HepG2 (cell line): ENCODE data around the gene LENG1. TPM values are rescaled to one million over a fixed set of nuclear protein-coding genes. Genes with fewer than 3 reads are reported as not detected.

Source experiments
- CREM ChIP-seq, 2 experiments: sonication (generic) in 1 of 2; formaldehyde crosslinking in 1 of 2; IDR thresholded peaks; 2 replicates each; pipeline versions ENCODE4 v1.4.0 to v1.6.1; 2016 to 2020; ENCODE audit warnings: antibody characterized with exemption in 1 of 2, mild to moderate bottlenecking in 1 of 2, missing genetic modification reagents in 1 of 2
- CSRNP1 ChIP-seq: sonication (generic); formaldehyde crosslinking; IDR thresholded peaks from 2 replicates; pipeline ENCODE4 v1.8.1; 2023; ENCODE audit warnings: mild to moderate bottlenecking, missing genetic modification reagents
- GRHL1 ChIP-seq: sonication (generic); formaldehyde crosslinking; conservative IDR thresholded peaks from 2 replicates; pipeline ENCODE4 v1.8.0; 2022; ENCODE audit warnings: missing genetic modification reagents
- HIVEP1 ChIP-seq: sonication (generic); formaldehyde crosslinking; IDR thresholded peaks from 2 replicates; pipeline ENCODE4 v1.4.0; 2020; ENCODE audit warnings: mild to moderate bottlenecking, missing genetic modification reagents
- KDM2A ChIP-seq: sonication (generic); formaldehyde crosslinking; IDR thresholded peaks from 2 replicates; pipeline ENCODE4 v1.4.0; 2020; ENCODE audit warnings: low read depth, missing genetic modification reagents, borderline replicate concordance
- KDM5A ChIP-seq: fragments of 200-600 bp; sonication (generic); IDR thresholded peaks from 2 replicates; pipeline ENCODE4 v1.7.0; 2018; ENCODE audit warnings: antibody characterized with exemption, mild to moderate bottlenecking, low read length, borderline replicate concordance
- NCOR1 ChIP-seq: fragments of 200-600 bp; sonication (generic); IDR thresholded peaks from 2 replicates; pipeline ENCODE4 v1.7.0; 2017; ENCODE audit warnings: antibody characterized with exemption, low read length, borderline replicate concordance
- PHF21A ChIP-seq: sonication (generic); formaldehyde crosslinking; IDR thresholded peaks from 2 replicates; pipeline ENCODE4 v1.5.0; 2020; ENCODE audit warnings: mild to moderate bottlenecking, missing genetic modification reagents
- POLR2G ChIP-seq: fragments of 200-400 bp; formaldehyde crosslinking; IDR thresholded peaks from 2 replicates; pipeline ENCODE4 v1.6.1; 2018; ENCODE audit warnings: mild to moderate bottlenecking, low read depth, low read length, moderate library complexity
- RCOR2 ChIP-seq: IDR thresholded peaks from 2 replicates; pipeline ENCODE4 v1.6.1; 2016; ENCODE audit warnings: missing biosample characterization, missing genetic modification reagents
- RFX5 ChIP-seq: IDR thresholded peaks from 2 replicates; pipeline ENCODE4 v1.6.1; 2011; ENCODE audit warnings: low read depth, low read length, improper control_type of control experiment
- SP4 ChIP-seq: sonication (generic); formaldehyde crosslinking; IDR thresholded peaks from 2 replicates; pipeline ENCODE4 v1.8.1; 2023; ENCODE audit warnings: mild to moderate bottlenecking, missing genetic modification reagents
- SPEN ChIP-seq: sonication (generic); formaldehyde crosslinking; IDR thresholded peaks from 2 replicates; pipeline ENCODE4 v1.5.1; 2020; ENCODE audit warnings: low read depth, mild to moderate bottlenecking, missing genetic modification reagents
- SRY ChIP-seq: sonication (generic); formaldehyde crosslinking; IDR thresholded peaks from 2 replicates; pipeline ENCODE4 v1.8.0; 2022; ENCODE audit warnings: mild to moderate bottlenecking, missing genetic modification reagents
- TCF7L2 ChIP-seq: IDR thresholded peaks from 2 replicates; pipeline ENCODE4 v1.6.1; 2011; ENCODE audit warnings: mild to moderate bottlenecking, low read depth, low read length, moderate library complexity
- TP53 ChIP-seq: sonication (generic); formaldehyde crosslinking; conservative IDR thresholded peaks from 2 replicates; pipeline ENCODE4 v1.4.0; 2020; ENCODE audit warnings: missing genetic modification reagents
- ZNF354B ChIP-seq: sonication (generic); formaldehyde crosslinking; IDR thresholded peaks from 2 replicates; pipeline ENCODE4 v1.8.0; 2022; ENCODE audit warnings: mild to moderate bottlenecking, missing genetic modification reagents
- polyA plus RNA-seq, 8 experiments: library from polyadenylated mRNA; depleted of rRNA in 3 of 8; stranded (reverse) in 7 of 8; unstranded in 1 of 8; fragments of >200 nt; fragmentation: Illumina TruSeq in 4 of 8; extraction: Trizol in 4 of 8; gene quantifications; 2 replicates each; pipeline versions ENCODE4 v1.2.1 to v1.2.3, GENCODE V29; 2011 to 2016; ENCODE audit warnings: low read depth in 4 of 8, missing spikeins in 1 of 8, mixed read lengths in 1 of 8; ENCODE audit not compliant: insufficient read depth in 1 of 8
- total RNA-seq, 5 experiments: library from RNA; depleted of rRNA; stranded (reverse); fragments of >200 nt; fragmentation: Illumina TruSeq; extraction: Trizol; gene quantifications; 2 replicates each; pipeline ENCODE4 v1.2.3, GENCODE V29; 2016; ENCODE audit warnings: low read depth in 1 of 5
- TF ChIP-seq, protein P1 (sequence below): IDR thresholded peaks from 2 replicates; pipeline ENCODE4 v1.6.1; 2016
- TF ChIP-seq, protein P2 (sequence below): sonication (generic); formaldehyde crosslinking; IDR thresholded peaks from 2 replicates; pipeline ENCODE4 v1.5.1; 2020; ENCODE audit warnings: missing genetic modification reagents, mild to moderate bottlenecking, borderline replicate concordance
- TF ChIP-seq, protein P3 (sequence below): sonication (generic); formaldehyde crosslinking; IDR thresholded peaks from 2 replicates; pipeline ENCODE4 v1.5.1; 2020; ENCODE audit warnings: mild to moderate bottlenecking, moderate library complexity, missing genetic modification reagents

The LENG1 gene
- total and polyA plus RNA-seq, 2 of the 13 experiments (the other 11 are each of a cell fraction or from before 2014, with no cell fraction given): 1.8 to 3.8 TPM

GRCh38 chr19:54190503-54191010 lies 31.0 kb upstream of the LENG1 start (continued):
- TF ChIP-seq SPEN (CRISPR knock-in tag) (peak; percentile 53; the same call in 1 of the 2 replicates), POLR2G (peak; percentile 64), GRHL1 (CRISPR knock-in tag) (no peak), KDM5A (no peak), HIVEP1 (CRISPR knock-in tag) (0 out of 2 replicates have a peak, but pooled peaks have one; percentile 56), PHF21A (CRISPR knock-in tag) (peak; percentile 27; the same call in 1 of the 2 replicates), TP53 (CRISPR knock-in tag) (no peak), RFX5 (no peak), KDM2A (CRISPR knock-in tag) (peak; percentile 3; the same call in 1 of the 2 replicates), CREM (IDR thresholded peaks at IDR 0.05) (peak; percentile 35; the same call in 1 of the 2 replicates), CREM (CRISPR knock-in tag; IDR thresholded peaks at IDR 0.05) (no peak), TCF7L2 (no peak), ZNF354B (CRISPR knock-in tag) (no peak), SP4 (peak; percentile 18; the same call in 1 of the 2 replicates), RCOR2 (CRISPR knock-in tag) (no peak), NCOR1 (peak; percentile 17; the same call in 1 of the 2 replicates), SRY (CRISPR knock-in tag) (no peak), CSRNP1 (CRISPR knock-in tag) (no peak; the same call in 1 of the 2 replicates)
- TF ChIP-seq, protein P1, sequence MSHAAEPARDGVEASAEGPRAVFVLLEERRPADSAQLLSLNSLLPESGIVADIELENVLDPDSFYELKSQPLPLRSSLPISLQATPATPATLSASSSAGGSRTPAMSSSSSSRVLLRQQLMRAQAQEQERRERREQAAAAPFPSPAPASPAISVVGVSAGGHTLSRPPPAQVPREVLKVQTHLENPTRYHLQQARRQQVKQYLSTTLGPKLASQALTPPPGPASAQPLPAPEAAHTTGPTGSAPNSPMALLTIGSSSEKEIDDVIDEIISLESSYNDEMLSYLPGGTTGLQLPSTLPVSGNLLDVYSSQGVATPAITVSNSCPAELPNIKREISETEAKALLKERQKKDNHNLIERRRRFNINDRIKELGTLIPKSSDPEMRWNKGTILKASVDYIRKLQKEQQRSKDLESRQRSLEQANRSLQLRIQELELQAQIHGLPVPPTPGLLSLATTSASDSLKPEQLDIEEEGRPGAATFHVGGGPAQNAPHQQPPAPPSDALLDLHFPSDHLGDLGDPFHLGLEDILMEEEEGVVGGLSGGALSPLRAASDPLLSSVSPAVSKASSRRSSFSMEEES (CRISPR knock-in tag): no peak
- TF ChIP-seq, protein P2, sequence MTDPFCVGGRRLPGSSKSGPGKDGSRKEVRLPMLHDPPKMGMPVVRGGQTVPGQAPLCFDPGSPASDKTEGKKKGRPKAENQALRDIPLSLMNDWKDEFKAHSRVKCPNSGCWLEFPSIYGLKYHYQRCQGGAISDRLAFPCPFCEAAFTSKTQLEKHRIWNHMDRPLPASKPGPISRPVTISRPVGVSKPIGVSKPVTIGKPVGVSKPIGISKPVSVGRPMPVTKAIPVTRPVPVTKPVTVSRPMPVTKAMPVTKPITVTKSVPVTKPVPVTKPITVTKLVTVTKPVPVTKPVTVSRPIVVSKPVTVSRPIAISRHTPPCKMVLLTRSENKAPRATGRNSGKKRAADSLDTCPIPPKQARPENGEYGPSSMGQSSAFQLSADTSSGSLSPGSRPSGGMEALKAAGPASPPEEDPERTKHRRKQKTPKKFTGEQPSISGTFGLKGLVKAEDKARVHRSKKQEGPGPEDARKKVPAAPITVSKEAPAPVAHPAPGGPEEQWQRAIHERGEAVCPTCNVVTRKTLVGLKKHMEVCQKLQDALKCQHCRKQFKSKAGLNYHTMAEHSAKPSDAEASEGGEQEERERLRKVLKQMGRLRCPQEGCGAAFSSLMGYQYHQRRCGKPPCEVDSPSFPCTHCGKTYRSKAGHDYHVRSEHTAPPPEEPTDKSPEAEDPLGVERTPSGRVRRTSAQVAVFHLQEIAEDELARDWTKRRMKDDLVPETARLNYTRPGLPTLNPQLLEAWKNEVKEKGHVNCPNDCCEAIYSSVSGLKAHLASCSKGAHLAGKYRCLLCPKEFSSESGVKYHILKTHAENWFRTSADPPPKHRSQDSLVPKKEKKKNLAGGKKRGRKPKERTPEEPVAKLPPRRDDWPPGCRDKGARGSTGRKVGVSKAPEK (CRISPR knock-in tag): 0 out of 2 replicates have a peak, but pooled peaks have one; percentile 19
- TF ChIP-seq, protein P3, sequence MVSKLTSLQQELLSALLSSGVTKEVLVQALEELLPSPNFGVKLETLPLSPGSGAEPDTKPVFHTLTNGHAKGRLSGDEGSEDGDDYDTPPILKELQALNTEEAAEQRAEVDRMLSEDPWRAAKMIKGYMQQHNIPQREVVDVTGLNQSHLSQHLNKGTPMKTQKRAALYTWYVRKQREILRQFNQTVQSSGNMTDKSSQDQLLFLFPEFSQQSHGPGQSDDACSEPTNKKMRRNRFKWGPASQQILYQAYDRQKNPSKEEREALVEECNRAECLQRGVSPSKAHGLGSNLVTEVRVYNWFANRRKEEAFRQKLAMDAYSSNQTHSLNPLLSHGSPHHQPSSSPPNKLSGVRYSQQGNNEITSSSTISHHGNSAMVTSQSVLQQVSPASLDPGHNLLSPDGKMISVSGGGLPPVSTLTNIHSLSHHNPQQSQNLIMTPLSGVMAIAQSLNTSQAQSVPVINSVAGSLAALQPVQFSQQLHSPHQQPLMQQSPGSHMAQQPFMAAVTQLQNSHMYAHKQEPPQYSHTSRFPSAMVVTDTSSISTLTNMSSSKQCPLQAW (CRISPR knock-in tag): peak; percentile 63
